GM12872 (cell line): ENCODE results near the gene POLA1.

ENCODE experiments used
- CTCF ChIP-seq: IDR thresholded peaks from 3 replicates; pipeline ENCODE4 v1.5.1; 2011; ENCODE audit warnings: low read depth, mild to moderate bottlenecking, low read length, moderate library complexity; ENCODE audit not compliant: insufficient read depth

The POLA1 gene

GRCh38 chrX:24860140-24860539 is 166.4 kb downstream of the POLA1 start:
- TF ChIP-seq CTCF, result no peak

GRCh38 chrX:24862343-24862742 is 168.6 kb downstream of the POLA1 start:
- no peak for TF ChIP-seq CTCF

DNA sequence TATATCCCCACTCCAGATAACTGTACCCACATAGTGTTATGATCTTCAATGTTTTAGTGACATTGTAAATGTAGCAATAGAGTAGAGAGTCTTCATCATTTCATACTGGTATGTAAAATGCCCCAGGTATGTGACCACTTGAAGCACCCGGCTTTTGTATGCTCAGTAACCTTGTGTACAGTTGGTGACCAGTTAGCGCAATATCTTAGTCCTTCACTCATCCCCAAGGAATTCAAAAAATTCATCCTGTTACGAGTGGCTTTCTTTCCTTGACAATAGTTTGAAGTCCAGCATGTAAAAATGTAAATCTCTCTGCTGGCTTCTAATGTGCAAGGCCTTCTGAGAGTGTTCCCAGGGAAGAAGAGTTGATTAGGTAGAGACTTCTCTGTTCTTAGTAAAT is 176.4 kb downstream of the POLA1 start:
- TF ChIP-seq CTCF, result no peak

DNA sequence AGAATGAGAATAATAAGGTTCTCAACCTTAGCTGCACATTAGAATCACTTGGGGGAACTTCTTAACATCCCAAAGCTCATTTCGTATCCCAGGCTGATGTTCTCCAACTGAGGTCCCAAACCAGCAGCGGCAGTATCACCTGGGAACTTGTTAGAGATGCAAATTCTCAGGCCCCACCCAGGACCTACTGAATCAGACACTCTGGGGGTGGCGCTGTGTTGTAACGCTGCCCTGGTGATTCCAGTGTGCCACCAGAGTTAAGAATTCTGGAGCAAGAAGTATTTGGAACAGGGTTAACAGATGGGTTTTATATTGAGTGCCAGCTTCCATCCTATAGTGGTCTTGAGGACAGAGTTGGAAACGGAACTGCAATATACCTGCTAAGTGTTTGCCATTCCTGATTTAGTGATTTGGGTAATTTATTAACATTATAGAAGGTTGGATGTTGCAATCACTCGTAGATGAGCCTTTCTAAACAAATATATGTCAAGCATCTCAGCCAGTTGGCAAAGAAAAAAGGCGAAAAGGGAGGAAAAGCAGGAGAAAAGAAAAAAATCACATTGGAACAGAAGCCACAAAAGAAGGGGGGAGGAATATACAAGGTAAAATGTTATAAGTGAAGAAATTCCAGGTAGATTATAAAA is 181.0 kb downstream of the POLA1 start:
- no peak for TF ChIP-seq CTCF

- no peak for TF ChIP-seq CTCF
Observed at GRCh38 chrX:24876530-24877287, 183.0 kb downstream of the POLA1 start.

DNA sequence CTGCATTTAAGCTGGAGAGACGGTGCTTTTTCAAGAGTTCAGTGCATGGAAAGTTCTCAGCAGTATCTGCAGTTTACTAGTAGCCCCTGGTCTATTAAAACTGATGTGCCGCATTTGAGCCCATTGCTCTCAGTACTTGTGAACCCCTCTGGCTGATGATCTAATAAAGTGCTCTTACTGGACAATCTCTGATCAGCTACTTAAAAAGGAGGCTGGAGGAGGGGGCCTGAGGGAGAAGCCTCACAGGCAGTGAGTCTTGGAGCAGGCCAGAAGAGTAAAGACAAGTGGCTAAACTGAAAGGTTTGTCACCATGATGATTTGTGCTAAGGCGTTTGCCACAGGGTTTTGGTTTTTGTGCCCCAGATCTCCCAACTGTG is 183.6 kb downstream of the POLA1 start:
- TF ChIP-seq CTCF, result no peak

- no peak for TF ChIP-seq CTCF
Observed at GRCh38 chrX:24877854-24878650, 184.3 kb downstream of the POLA1 start.
